Activated CD4-positive, alpha-beta T cell treated with anti-CD3 and anti-CD28 coated beads, Interleukin-2, amount 50 U/mL, for 4 hours (primary cell): ENCODE data around the gene UTP11.

Experiments used
- DNase-seq, 2 experiments: peaks; one replicate each; pipeline ENCODE4 v3.0.0-alpha.2; 2020

Gene UTP11

GRCh38 chr1:38003261-38004250, 9.0 kb upstream of the UTP11 start:
- no peak for DNase-seq

- DNase-seq: no peak
These were observed 8.0 kb upstream of the UTP11 start for GRCh38 chr1:38004284-38005108.

GRCh38 chr1:38005195-38006007, 7.1 kb upstream of the UTP11 start, which contains the start of gene FHL3:
Gene FHL3, minus strand, starts transcription at chr1:38005514. Its CDS starts 6,102 bp downstream, at chr1:37999412.
- DNase-seq: no peak

GRCh38 chr1:38006008-38006828, 6.3 kb upstream of the UTP11 start:
- no peak for DNase-seq

GRCh38 chr1:38009088-38009840, 3.3 kb upstream of the UTP11 start:
- peak in 1 of 2 experiments; percentile 40 for DNase-seq

- no peak for DNase-seq
These were observed 2.7 kb upstream of the UTP11 start for GRCh38 chr1:38009841-38010180.

- DNase-seq: no peak
These were observed 691 bp downstream of the UTP11 start for GRCh38 chr1:38013227-38013622.

- no peak for DNase-seq
These were observed 1.6 kb downstream of the UTP11 start for GRCh38 chr1:38014171-38014570.

- no peak for DNase-seq
These were observed 2.3 kb downstream of the UTP11 start for GRCh38 chr1:38014724-38015424.

- DNase-seq: no peak
These were observed 3.6 kb downstream of the UTP11 start for GRCh38 chr1:38015978-38016725.

GRCh38 chr1:38018864-38019343, 6.4 kb downstream of the UTP11 start:
- DNase-seq: no peak

- DNase-seq: no peak
These were observed 7.9 kb downstream of the UTP11 start for GRCh38 chr1:38020396-38020795.

GRCh38 chr1:38021969-38022368, 9.4 kb downstream of the UTP11 start:
- no peak for DNase-seq

GRCh38 chr1:38022810-38023209, 10.3 kb downstream of the UTP11 start:
- DNase-seq: no peak

- DNase-seq: no peak
These were observed 12.7 kb downstream of the UTP11 start for GRCh38 chr1:38025233-38025632.

- DNase-seq: no peak
These were observed 13.1 kb downstream of the UTP11 start for GRCh38 chr1:38025664-38026063.

GRCh38 chr1:38026592-38027200, 14.2 kb downstream of the UTP11 start:
- no peak for DNase-seq

GRCh38 chr1:38027201-38028104, 14.9 kb downstream of the UTP11 start:
- DNase-seq: no peak
